NK-92 (cell line): Measurements from ENCODE around the gene GTF2F2.

ENCODE experiments used
- DNase-seq: peaks from one replicate; lab custom pipeline; 2025; ENCODE audit not compliant: unreplicated experiment; lab: John Stamatoyannopoulos, UW

Gene GTF2F2

GRCh38 chr13:45120967-45121831 lies 889 bp downstream of the GTF2F2 start:
- no peak for DNase-seq

DNA sequence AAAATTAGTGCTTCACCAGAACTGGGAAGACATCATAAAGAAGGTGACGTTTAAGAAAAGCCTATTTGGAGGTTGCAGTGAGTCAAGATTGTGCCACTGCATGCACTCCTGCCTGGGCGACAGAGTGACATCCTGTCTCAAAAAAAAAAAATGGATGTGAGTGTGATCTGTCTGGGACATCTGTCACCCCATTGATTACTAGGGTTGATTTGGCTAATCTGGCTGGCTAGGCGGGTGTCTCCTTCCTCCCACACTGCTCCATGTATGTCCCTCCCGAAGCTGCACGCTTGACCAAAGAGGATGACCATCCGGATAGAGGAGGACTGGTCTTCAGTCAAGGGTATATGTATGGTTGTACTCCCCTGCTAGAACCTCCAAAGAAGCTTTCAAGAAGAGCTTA lies 2.6 kb downstream of the GTF2F2 start:
- no peak for DNase-seq

GRCh38 chr13:45132369-45133064 lies 12.2 kb downstream of the GTF2F2 start:
- DNase-seq, result no peak

GRCh38 chr13:45133396-45134118 lies 13.2 kb downstream of the GTF2F2 start:
- no peak for DNase-seq

DNA sequence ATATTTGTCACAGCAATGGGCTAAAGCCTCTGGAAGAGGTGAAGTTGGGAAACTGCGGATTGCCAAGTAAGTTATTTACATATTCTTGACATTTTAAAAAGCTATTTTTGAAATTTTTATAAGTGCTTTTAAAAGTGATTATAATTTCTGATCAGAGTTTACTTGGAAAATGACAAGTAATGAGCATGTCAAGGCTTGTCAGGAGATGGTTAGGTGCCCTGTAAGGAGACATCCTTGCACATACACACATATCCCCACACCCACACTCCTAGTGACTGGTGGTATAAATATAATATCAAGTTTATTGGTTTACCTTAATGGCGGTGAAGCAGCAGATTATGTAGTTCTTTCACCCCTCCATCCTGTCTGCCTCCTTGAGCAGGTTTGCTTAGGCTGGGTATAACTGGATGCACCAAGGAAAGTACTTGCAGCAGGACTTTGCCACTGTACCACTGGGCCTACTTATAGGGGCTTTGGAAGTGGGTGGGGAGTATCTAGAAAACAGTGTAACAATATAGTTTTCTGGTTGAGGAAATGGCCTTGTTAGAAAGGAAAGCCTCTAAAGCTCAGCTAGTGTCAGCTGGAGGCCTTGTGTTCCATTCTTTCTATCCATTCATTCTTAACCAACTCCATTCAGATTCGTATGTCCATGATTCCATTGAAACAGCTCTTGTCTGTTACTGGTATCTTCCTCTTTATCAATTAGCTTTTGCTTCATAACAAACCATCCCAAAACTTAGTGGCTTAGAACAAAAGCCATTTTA lies 16.6 kb downstream of the GTF2F2 start:
- DNase-seq, result no peak

- DNase-seq, result no peak
These were observed 17.2 kb downstream of the GTF2F2 start for GRCh38 chr13:45137526-45137925.

GRCh38 chr13:45138282-45138681 lies 18.0 kb downstream of the GTF2F2 start:
- no peak for DNase-seq

GRCh38 chr13:45141369-45141768 lies 21.1 kb downstream of the GTF2F2 start:
- no peak for DNase-seq

- no peak for DNase-seq
These were observed 22.4 kb downstream of the GTF2F2 start for GRCh38 chr13:45142440-45143345.

DNA sequence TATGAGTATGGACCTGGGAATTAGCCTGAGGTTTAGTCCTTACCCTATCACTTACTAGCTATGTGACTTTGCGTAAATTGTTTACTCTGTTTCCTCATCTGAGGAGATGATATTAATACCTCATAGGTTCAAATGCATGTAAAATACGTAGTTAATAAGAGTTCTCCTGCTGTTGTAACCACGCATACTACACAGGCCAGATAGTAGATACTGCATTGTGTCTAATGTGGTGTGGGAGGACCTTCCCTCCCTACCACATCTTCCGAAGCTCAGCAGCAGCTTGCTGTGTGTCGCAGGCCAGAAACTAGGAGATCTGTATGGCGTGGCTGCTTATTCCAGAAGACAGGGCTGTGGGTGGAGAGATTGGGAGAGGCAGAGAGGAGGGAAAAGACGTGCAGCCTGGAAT lies 23.0 kb downstream of the GTF2F2 start:
- DNase-seq, result no peak

DNA sequence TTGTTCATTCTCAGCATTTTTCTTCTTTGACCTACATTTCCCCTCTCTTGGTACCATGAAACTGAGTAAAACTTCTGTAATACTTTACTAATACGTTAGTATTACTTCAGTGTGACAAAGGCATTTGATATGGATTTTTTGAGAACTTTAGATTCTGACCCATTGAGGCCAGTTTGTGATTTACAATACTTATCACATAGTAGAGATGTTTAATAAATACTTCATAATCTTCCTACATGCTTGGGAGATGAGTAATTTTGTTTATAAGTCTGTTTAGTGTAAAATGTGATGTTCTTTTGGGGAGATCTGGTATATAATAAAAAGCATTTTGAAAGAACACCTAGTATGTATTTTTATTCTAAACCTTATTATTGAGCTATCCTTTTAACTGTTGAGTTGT lies 29.7 kb downstream of the GTF2F2 start:
- DNase-seq, result no peak

DNA sequence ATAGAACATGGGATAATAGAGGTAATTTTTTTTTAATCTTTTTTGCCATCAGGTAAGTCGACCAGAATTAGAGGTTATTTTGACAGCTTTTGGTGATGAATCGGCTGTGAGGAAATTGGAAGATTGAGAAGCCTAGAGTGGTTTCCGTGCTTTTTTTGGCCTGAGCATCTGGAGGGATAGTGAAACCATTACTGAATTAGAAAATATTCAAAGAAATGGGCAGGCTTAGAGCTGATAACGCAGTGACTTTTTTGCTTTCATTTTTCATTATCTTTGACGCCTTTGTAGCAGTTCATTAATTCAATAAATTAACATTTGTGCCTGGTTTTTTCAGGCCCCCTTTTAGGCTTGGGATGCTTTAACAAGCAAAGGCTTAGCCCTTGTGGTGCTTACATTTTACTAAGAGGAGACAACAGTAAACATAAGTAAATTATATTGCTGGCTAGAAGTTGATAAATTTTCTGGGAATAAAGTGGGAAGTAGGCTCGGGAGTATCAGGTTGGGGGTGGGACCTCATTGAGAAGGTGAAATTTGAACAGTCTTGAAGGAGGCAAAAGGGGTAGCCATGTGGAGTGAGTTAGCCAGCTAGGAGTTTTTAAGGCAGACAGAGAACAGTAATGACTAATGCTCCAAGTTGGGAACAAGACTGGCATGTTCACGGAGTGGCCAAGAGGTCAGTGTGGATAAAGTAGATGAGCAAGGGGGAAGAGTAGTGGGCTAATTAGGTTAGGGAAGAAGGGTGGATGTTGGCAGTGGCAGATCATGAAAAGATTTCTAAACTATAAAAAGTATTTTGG lies 36.5 kb downstream of the GTF2F2 start:
- no peak for DNase-seq

DNA sequence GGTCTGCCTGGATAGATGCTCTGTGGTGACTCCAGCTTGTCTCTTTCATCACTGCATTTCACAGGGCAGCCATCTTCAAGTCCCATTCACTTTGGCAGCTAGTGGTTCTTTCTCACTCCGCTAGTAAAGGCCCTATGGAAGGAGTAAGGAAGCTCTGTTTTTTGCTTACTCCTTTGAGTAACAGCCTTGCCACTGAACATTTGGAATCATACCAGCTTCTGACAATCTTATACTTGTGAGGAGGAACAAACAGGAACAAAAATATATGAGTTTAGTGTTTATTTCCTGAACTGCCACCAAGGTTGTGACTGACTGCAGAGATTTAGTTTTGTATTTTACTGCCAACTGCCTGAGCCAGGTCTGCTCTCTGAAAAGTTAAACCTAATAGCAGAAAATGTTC lies 41.9 kb downstream of the GTF2F2 start:
- no peak for DNase-seq

DNA sequence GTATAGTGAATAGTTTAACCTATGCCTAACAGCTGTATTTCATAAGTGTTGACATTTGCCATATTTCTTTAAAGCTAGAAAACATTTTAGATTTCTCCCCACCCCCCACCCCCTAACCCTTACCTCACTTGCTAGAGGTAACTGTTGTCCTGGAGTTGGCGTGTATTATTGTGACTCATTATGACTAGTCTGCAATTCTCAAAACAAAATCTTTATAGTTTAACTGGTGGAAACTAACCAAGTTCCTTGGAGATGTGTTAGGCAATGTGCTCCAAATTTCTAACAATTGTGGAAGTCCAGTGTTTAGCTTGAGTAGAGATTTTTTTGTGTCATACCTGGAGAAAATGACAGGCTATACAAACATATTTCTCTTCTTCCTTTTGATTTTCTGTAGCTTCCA lies 42.5 kb downstream of the GTF2F2 start:
- DNase-seq, result no peak

- no peak for DNase-seq
These were observed 46.5 kb downstream of the GTF2F2 start for GRCh38 chr13:45166858-45167257.

GRCh38 chr13:45167611-45168554 lies 47.6 kb downstream of the GTF2F2 start:
- DNase-seq, result no peak

DNA sequence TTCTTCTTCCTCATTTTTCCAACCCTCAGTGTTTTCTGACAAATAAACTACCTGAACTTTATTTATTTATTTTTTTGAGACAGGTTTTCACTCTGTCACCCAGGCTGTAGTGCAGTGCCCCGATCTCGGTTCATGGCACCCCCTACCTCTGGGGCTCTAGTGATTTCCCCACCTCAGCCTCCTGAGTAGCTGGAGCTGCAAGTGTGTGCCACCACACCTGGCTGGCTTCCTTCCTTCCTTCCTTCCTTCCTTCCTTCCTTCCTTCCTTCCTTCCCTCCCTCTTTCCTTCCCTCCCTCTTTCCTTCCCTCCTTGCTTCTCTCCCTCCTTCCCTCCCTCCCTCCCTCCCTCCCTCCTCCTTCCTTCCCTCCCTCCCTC lies 48.2 kb downstream of the GTF2F2 start:
- DNase-seq, result no peak

DNA sequence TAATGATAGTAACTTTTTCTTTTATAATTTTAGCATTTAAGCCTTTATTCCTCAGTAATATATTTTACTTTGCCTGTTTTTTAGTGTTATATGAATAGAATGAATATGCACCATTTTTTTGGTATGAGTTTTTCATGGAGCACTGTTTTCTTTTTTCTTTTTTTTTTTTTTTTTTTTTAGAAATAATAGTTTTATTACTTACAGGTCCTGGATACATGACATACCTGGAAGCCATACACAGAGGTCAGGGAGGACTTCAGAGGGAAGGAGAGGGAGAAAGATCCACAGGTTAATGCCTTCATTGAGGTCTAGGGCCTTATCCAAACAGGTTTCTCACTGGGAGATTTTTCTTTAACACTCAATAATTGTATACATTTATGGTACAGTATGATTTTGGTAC lies 54.2 kb downstream of the GTF2F2 start:
- no peak for DNase-seq
